ENCODE data around the gene STARD13.

Gene STARD13

GRCh38 chr13:33108620-33109019 lies 176.9 kb downstream of the STARD13 start:
- no peak for DNase-seq

- DNase-seq: no peak
Measured at GRCh38 chr13:33107361-33107760, 178.2 kb downstream of the STARD13 start.

- no peak for DNase-seq
Measured at GRCh38 chr13:33106656-33107360, 178.7 kb downstream of the STARD13 start.

- no peak for DNase-seq
Measured at GRCh38 chr13:33105387-33106005, 180.1 kb downstream of the STARD13 start.

GRCh38 chr13:33103457-33103856 lies 182.1 kb downstream of the STARD13 start:
- no peak for DNase-seq

DNA sequence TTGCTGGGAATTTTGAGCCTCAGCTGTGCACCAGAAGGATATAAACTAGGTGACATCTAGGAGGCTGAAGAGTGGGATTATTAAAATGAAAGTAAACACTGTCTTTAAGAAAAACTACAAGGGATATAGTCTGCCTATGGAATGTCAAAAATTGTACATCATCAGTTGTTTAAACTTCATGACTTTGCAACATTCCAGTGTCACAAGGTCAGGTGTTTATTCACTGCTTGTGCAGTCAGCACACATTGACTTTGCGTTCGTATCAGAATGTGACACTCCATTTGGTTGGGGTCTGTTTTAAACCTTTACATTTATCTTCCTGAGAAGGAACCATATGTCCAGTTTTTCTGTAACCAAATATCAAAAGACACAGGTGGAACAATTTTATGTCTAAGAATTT lies 183.7 kb downstream of the STARD13 start:
- DNase-seq: no peak

DNA sequence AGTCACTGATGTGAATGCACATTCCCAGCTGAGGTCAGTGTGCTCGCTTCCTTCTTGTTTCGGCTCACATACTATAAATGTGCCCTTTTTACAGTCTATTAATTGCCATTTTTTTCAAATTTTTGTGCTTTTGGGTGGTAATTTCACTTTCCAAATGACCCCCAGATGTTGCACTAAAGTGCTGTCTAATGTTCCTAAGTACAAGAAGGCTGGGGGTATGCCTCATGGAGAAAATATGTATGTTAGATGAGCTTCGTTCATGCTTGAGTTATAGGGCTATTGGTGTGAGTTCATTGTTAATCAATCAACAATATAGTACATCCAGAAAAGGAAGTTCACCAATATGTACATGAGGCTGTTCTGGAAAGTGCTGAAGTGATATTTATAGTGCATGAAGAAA lies 184.7 kb downstream of the STARD13 start:
- DNase-seq: no peak

- DNase-seq: no peak
Measured at GRCh38 chr13:33099860-33100259, 185.7 kb downstream of the STARD13 start.

- no peak for DNase-seq
Measured at GRCh38 chr13:33096886-33097605, 188.5 kb downstream of the STARD13 start.

- DNase-seq: no peak
Measured at GRCh38 chr13:33092073-33092987, 193.2 kb downstream of the STARD13 start.

GRCh38 chr13:33091415-33091774 lies 194.2 kb downstream of the STARD13 start:
- no peak for DNase-seq

DNA sequence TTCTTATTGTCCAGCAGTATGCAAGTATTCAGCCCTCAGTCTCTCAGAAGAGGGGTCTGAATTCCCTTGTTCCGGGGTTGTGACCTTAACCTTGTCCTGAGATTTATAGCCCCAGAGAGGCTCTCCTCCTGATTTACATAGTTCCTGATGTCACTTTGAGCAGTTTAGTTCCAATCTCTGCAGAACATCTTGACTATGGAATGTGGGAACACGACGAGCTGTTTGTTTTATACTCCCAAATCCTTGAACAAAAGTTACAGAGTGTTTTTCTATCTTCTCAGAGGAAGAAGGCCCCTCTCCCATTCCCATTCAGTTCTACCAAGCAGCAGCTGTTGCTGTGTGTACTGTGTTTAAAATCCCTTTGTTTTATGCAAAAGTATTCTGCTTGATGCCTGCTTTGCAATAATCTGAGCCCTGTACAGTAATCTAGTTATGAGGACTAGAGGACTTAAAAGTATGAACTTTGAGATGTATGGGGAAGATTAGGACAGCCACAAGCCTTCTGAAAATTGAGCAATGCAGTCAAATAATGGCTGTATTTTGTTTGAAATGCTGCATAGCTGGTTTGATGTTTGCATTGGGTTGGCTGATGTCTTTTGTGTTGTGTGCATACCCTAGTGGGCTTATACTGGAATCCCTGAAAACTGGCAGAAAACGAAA lies 194.7 kb downstream of the STARD13 start:
- DNase-seq: no peak

DNA sequence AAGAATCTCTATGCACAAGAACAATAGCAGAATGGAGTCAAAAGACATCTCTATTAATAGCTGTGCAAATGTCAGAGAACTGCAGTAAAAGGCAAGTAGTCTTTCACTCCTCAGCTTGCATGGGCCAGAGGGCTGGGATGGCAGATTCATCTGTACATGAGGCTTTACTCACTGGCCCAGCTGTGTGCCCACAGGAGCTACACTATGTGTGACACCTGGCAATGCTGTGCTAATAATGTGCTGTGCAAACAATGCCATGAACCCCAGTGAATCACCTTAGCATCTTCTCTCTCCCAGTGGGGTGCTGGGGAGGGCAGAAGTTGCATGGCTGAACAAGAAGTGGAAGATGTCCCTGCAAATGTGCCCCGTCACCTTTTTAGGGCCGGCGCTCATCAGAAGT lies 196.2 kb downstream of the STARD13 start:
- no peak for DNase-seq

DNA sequence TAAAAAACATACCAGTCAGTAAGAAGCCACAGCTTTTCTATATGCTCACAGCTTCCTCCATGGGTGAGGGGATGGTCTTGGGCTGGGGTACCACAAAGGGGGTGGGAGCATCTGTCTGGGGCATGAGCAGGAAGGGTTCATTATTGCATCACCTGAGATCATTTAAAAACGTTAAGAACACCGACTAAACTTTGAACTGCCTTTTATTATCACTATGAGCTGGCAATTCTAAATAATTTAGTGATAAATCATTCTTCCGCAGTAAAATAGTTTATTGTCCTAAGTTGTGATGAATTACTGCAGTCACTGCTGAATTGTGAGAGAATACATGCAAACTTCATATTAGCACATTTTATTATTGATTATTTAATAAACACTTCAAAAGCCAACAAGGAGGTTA lies 197.8 kb downstream of the STARD13 start:
- DNase-seq: no peak

- DNase-seq: no peak
Measured at GRCh38 chr13:33087091-33087490, 198.5 kb downstream of the STARD13 start.

DNA sequence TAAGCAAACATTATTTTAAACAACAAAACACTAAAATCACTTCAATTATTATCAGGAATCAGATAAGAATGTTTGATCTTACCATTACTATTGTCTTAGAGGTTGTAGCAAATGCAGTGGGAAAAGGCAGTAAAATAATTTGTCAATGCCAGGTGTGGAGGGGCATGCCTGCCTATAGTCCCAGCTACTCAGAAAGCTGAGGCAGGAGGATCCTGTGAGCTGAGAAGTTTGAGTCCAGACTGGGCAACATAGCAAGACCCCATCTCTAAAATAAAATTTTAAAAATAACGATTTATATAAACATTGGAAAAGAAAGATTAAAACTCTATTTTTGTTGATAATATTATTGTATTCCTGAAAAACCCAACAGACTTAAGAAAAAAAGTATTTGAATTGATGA lies 202.5 kb downstream of the STARD13 start:
- no peak for DNase-seq

DNA sequence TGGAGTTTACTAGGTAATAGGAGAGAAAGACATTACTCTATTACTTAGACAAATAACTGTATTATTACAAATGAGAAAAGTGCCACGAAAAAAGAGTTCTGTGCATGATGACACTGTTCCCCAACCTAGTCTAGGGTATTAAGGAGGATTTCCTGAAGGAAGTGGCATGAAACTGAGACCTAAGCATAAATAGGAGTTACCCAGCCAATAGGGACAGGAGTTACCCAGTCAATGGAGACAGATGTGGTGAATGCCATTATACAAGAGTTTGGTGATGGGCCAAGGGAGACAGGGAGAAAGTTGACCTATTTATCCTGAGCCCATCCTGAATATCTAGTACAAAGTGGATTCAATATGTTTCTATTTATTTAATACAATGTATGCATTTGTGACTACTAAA lies 203.9 kb downstream of the STARD13 start:
- no peak for DNase-seq

DNA sequence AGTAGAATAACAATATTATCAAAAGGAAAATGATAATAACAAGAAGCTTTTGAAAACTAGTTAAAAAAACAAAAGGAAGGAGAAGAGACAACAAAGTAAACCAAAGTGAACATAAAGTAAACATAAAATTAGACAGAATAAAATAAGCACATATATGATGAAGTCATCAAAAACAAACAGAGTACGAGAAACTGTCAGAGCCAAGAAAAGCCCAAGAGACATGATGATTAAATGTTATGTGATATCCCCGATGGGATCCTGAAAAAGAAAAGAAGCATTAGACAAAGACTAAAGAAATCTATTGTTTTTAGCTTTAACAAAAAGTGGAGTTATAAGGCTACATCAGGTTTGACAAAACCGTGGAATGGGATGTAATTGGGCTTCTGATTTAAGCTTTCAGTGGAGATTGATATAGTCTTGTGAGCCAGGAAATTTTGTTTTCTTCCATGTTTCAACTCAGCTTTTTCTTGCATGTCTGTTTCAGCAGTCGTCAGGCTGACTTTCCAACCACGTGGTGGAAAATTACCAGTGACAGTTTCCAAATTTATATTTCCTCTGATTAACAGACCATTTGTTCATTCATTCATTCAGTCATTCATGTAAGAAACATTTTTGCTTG lies 204.5 kb downstream of the STARD13 start:
- DNase-seq: no peak

DNA sequence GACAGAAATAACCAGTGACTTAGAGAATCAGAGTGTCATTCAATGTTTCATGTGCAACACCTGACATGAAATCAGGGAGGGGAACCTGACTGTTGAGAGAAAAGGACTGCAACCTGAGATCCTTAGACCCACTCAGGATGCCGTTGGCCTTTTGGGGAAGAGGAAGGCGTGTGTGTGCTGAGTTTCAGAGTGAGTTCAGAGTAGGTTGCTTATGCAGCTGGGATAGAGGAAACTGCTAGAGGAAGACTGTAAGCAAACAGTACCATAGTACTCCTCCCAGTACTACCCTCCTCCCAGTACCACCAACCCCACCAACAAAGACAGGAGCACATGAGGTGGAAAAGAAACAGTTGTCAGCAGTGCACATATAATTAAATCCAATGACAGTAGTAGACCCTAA lies 205.6 kb downstream of the STARD13 start:
- no peak for DNase-seq

DNA sequence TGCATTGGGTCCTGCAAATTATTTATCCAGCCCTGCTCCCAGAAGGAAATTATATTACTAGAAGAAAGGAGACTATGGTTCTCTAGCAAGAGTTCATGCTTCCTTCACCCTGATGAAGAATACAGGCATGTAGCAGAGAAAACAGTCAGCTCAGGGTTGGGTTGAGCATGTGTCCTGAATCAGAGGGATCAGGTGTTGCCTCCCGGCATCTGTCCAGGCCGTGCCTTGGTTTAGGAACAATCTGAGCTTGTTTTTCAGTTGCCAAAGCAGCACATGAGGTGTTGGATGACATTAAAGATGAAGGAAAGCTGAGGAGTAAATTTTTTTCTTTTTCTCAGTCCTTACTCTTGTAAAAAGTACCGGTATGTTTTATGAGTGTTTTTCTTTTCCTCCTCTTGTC lies 207.3 kb downstream of the STARD13 start:
- no peak for DNase-seq

GRCh38 chr13:33076001-33076992 lies 209.3 kb downstream of the STARD13 start:
- DNase-seq: no peak
